HCT116 (cell line): ENCODE measurements around the gene VEPH1.

ENCODE experiments used
- ELF1 ChIP-seq: IDR thresholded peaks from 2 replicates; pipeline ENCODE4 v1.6.1; 2012; ENCODE audit warnings: low read depth, borderline replicate concordance
- EZH2 ChIP-seq: fragments of 200-600 bp; sonication (generic); IDR thresholded peaks from 2 replicates; pipeline ENCODE4 v1.6.1; 2017; ENCODE audit warnings: antibody characterized with exemption, mixed run types
- EZH2phosphoT487 ChIP-seq: fragments of 200-600 bp; IDR thresholded peaks from 2 replicates; pipeline ENCODE4 v1.6.1; 2018; ENCODE audit warnings: antibody characterized with exemption, borderline replicate concordance
- FOSL1 ChIP-seq: IDR thresholded peaks from 2 replicates; pipeline ENCODE4 v1.6.1; 2012; ENCODE audit warnings: low read depth
- POLR2A ChIP-seq: IDR thresholded peaks from 2 replicates; pipeline ENCODE4 v1.7.0; 2011; ENCODE audit warnings: borderline replicate concordance; ENCODE audit not compliant: insufficient read depth, insufficient read length; ENCODE audit errors: extremely low read depth
- POLR2AphosphoS5 ChIP-seq: IDR thresholded peaks from 2 replicates; pipeline ENCODE4 v1.6.1; 2011; ENCODE audit warnings: mild to moderate bottlenecking, low read depth, low read length, moderate library complexity
- SIN3A ChIP-seq: IDR thresholded peaks from 2 replicates; pipeline ENCODE4 v1.6.1; 2012; ENCODE audit warnings: low read depth
- TCF7L2 ChIP-seq: IDR thresholded peaks from 2 replicates; pipeline ENCODE4 v1.7.0; 2011; ENCODE audit warnings: borderline replicate concordance, inconsistent platforms; ENCODE audit not compliant: insufficient read depth, insufficient read length; ENCODE audit errors: extremely low read depth
- ZFX ChIP-seq: fragments of 450-650 bp; IDR thresholded peaks from 2 replicates; pipeline ENCODE4 v1.6.1; 2017
- TF ChIP-seq, protein P1 (sequence below), 3 experiments: fragments of 200-600 bp in 1 of 3; sonication (generic) in 1 of 3; IDR thresholded peaks in 2 of 3; conservative IDR thresholded peaks in 1 of 3; 2 replicates each; pipeline ENCODE4 v1.5.1; 2012 to 2017; ENCODE audit warnings: low read depth in 2 of 3, low read length in 2 of 3, antibody characterized with exemption in 1 of 3, borderline replicate concordance in 1 of 3, control low read depth in 1 of 3, mild to moderate bottlenecking in 1 of 3, mixed read lengths in 1 of 3, mixed run types in 1 of 3, moderate library complexity in 1 of 3; ENCODE audit not compliant: insufficient read depth in 1 of 3
- TF ChIP-seq, protein P2 (sequence below): IDR thresholded peaks from 2 replicates; pipeline ENCODE4 v1.6.1; 2012

DNA sequence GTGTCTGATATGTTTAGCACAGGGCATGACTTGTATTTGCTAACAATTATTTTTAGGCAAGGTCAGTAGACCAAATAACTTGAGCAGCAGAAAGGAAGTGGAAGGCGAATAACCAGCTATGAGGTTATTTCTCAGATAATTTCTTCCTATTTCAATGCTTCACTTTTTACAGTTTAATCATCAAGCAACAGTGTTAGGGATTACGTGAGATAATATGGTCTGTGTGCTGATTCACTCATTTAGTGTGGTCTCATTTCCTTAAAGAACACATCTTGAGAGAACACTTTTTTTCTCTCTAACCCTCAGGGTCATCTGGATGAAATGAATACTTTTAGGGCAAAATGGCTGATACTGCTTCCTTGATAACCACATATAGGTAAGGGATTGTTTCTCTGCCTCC lies 217.2 kb downstream of the VEPH1 start:
- no peak for TF ChIP-seq ELF1
- TF ChIP-seq POLR2A: no peak
- TF ChIP-seq EZH2: no peak
- TF ChIP-seq, protein P1, sequence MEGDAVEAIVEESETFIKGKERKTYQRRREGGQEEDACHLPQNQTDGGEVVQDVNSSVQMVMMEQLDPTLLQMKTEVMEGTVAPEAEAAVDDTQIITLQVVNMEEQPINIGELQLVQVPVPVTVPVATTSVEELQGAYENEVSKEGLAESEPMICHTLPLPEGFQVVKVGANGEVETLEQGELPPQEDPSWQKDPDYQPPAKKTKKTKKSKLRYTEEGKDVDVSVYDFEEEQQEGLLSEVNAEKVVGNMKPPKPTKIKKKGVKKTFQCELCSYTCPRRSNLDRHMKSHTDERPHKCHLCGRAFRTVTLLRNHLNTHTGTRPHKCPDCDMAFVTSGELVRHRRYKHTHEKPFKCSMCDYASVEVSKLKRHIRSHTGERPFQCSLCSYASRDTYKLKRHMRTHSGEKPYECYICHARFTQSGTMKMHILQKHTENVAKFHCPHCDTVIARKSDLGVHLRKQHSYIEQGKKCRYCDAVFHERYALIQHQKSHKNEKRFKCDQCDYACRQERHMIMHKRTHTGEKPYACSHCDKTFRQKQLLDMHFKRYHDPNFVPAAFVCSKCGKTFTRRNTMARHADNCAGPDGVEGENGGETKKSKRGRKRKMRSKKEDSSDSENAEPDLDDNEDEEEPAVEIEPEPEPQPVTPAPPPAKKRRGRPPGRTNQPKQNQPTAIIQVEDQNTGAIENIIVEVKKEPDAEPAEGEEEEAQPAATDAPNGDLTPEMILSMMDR (IDR thresholded peaks at IDR 0.05 in 2 of 3, conservative IDR thresholded peaks at IDR 0.05 in 1 of 3; ENCODE audit: borderline replicate concordance in 1 of 3, insufficient read depth in 1 of 3, low read depth in 2 of 3, low read length in 2 of 3): no peak
- TF ChIP-seq EZH2phosphoT487: no peak
- TF ChIP-seq POLR2AphosphoS5: no peak
- TF ChIP-seq FOSL1: no peak
- TF ChIP-seq, protein P2, sequence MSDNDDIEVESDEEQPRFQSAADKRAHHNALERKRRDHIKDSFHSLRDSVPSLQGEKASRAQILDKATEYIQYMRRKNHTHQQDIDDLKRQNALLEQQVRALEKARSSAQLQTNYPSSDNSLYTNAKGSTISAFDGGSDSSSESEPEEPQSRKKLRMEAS: no peak
- no peak for TF ChIP-seq ZFX
- no peak for TF ChIP-seq TCF7L2
- no peak for TF ChIP-seq SIN3A
